HG03575 (cell line): ENCODE measurements around the gene JDP2.
"Not testable (repeated sequence)": the region's sequence is repeated elsewhere in the genome, so short reads cannot be mapped to it uniquely, and the experiment has no call there.

Experiments used
- ATAC-seq: cut with Tn5 transposase; IDR thresholded peaks from one replicate; pipeline ENCODE4 v1.9.1; 2021; ENCODE audit not compliant: unreplicated experiment, insufficient number of reproducible peaks, low FRiP score; ENCODE audit errors: extremely low read depth

The JDP2 gene

DNA sequence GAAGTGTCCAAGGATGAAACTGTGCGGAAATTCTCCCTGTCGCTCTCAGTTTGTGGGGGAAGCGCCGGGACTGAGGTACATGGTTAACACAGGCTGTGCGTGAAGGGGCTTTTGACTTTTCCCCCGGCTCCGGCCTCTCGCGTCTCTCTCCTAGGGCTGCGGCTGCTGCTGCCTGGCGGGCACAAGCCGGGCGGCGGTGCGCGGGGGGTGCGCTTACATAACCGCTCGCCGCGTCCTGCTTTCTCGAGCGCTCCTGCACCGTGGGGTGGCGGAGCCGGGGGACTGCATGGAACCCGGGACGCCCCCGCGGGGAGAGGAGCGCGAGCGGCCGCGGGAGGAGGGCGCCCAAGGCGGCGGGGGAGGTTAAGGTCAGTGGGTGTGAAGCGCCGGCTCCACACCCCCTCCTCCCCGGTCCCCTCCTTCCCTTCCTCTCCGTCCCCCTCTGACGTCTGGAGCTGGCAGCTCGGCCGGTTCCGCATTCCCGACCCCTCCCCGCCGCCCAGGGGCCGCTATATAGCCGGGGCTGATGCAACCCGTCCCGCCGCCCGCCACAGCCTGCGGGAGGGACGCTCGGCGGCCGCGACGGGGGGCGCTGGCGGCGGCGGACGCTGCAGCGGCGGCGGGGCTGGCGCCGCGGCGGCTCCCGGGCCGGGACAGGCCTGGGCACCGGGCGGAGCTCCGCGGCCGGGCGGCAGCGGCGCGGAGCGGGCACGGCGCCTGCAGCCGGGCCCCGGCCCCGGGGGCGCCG is at the start of gene JDP2:
JDP2 (plus strand) TSS at position 541 of the 748 bp plus-strand sequence. CDS start 9,899 bp downstream, outside the sequence.
- no peak for ATAC-seq

GRCh38 chr14:75379246-75379929 is 48.4 kb upstream of the JDP2 start:
- no peak for ATAC-seq

GRCh38 chr14:75379930-75380270 is 47.9 kb upstream of the JDP2 start:
- no peak for ATAC-seq

GRCh38 chr14:75380656-75381055 is 47.2 kb upstream of the JDP2 start:
- no peak for ATAC-seq

DNA sequence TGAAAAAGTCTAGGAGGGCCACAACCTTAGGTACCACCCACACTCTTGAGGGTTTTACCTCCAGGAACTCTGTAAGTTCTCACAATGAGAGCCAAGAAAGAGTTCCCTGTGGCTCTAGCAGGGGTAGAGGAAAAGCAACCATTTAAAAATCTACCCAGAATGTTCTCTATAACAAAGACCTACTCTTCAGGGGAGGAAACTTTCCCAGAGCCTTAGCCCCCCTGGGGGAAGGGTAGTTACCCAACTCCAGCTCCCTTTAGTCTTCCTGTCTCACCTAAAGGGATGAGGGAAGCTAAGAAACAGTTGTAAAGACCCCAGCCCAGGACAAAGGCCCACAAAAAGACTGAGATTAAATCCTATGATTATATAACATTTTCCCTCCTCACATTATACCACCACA is 46.2 kb upstream of the JDP2 start:
- no peak for ATAC-seq

- not testable (repeated sequence) for ATAC-seq
Measured at GRCh38 chr14:75383219-75383618, 44.6 kb upstream of the JDP2 start.

DNA sequence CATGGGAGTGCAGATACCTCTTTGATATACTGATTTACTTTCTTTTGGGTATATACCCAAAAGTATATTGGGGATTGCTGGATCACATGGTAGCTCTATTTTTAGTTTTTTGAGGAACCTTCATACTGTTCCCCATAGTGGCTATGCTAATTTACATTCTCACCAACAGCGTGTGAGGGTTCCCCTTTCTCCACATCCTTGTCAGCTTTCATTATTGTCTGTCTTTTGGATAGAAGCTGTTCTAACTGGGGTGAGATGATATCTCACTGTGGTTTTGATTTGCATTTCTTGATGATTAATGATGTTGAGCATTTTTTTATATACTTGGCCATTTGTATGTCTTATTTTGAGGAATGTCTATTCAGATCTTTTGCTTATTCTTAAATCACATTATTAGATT is 44.1 kb upstream of the JDP2 start:
- no peak for ATAC-seq

- no peak for ATAC-seq
Measured at GRCh38 chr14:75389679-75390078, 38.1 kb upstream of the JDP2 start.

- no peak for ATAC-seq
Measured at GRCh38 chr14:75390183-75390582, 37.6 kb upstream of the JDP2 start.

DNA sequence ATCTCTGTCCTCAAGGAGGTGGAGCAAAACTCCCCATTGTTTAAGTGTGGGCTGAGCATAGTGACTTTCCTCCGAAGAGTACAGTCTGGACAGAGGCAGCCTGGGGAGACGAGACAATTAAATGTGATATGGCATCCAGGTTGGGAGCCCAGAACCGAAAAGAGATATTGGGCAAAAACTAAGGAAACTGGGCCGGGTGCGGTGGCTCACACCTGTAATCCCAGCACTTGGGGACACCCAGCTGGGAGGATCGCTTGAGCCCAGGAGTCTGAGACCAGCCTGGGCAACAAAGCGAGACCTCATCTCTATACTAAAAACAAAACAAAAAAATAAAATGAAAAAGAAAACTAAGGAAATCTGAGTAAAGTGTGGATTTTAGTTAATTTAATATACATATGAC is 35.9 kb upstream of the JDP2 start:
- ATAC-seq, result no peak

- no peak for ATAC-seq
Measured at GRCh38 chr14:75392686-75393641, 34.9 kb upstream of the JDP2 start.

GRCh38 chr14:75393794-75394193 is 34.0 kb upstream of the JDP2 start:
- no peak for ATAC-seq

DNA sequence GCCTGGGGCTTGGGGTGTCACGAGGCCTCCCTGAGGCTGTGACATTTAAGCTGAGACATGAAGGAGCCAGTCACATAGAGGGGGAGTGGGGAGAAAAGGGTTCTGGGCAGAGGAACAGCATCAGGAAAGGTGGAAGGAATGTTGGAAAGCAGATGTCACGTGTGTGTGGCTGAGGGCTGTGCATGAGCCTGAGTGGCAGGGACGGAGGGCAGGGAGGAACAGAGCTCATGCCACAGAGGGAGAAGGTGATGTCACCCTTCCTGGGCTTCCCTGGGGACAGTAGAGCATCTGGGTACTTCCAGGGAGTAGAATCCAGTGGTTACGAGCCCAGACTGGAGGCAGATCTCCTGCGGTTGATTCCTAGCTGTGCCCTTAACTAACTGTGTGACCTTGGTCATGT is 32.0 kb upstream of the JDP2 start:
- no peak for ATAC-seq

- ATAC-seq, result no peak
Measured at GRCh38 chr14:75399321-75399720, 28.5 kb upstream of the JDP2 start.

- ATAC-seq, result no peak
Measured at GRCh38 chr14:75399843-75400775, 27.7 kb upstream of the JDP2 start.

GRCh38 chr14:75401361-75401760 is 26.5 kb upstream of the JDP2 start:
- no peak for ATAC-seq

GRCh38 chr14:75402867-75403413 is 24.9 kb upstream of the JDP2 start:
- ATAC-seq, result no peak

DNA sequence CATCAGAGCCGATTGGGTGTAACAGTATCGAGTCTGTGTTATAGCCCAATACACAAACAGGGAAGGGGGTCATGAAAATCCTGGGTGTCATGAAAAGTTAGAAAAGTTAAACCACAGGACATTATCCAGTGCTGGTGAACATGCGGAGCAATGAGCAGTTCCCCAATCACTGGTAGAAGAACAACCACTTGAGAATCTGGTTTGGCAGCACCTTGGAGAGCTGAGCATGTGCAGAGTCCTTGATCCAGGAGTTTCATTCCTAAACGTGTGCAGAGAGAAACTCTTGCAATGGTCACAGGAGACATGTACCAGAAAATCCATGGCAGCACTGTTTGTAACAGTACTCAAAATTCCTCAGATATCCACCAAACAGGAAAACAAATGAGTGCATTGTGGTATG is 23.0 kb upstream of the JDP2 start:
- no peak for ATAC-seq
